Kidney epithelial cell (primary cell): ENCODE data around the gene YBX2. TPM values are rescaled to one million over a fixed set of nuclear protein-coding genes. Genes with fewer than 3 reads are reported as not detected.

ENCODE experiments used
- DNase-seq: peaks from one replicate; pipeline ENCODE4 v3.0.0-alpha.2; 2010; ENCODE audit warnings: low read depth
- H3K27me3 ChIP-seq: 2 replicates; pipeline ENCODE4 v1.6.0; 2011; ENCODE audit warnings: low read length; ENCODE audit not compliant: control insufficient read depth, insufficient read depth
- H3K36me3 ChIP-seq: 2 replicates; pipeline ENCODE4 v1.5.1; 2011; ENCODE audit warnings: low read length; ENCODE audit not compliant: control insufficient read depth, insufficient read depth
- H3K4me3 ChIP-seq: 2 replicates; pipeline ENCODE4 v1.5.1; 2011; ENCODE audit warnings: low read depth, mild to moderate bottlenecking, control low read depth, low read length
- CTCF ChIP-seq: IDR thresholded peaks from 2 replicates; pipeline ENCODE4 v1.5.1; 2011; ENCODE audit warnings: mild to moderate bottlenecking, moderate library complexity, low read length, control low read depth, inconsistent platforms; ENCODE audit not compliant: insufficient read depth, poor library complexity, severe bottlenecking
- total RNA-seq: library from RNA; depleted of rRNA; stranded (reverse); fragments of >200 nt; gene quantifications from 2 replicates; pipeline ENCODE4 v1.2.3, GENCODE V29; 2015

Gene YBX2
- total RNA-seq, 1 donor from 2014 or later: 0.08 TPM

- Histone ChIP-seq H3K27me3 (no peaks in the 10 kb centered on the region), H3K4me3 (peak within 1 kb of the TSS; percentile 98), H3K36me3 (no peaks in the 10 kb centered on the region)
- no peak for DNase-seq
- TF ChIP-seq CTCF: peak; percentile 1
Observed at GRCh38 chr17:7328840-7329373, 34.5 kb upstream of the YBX2 start, which contains the start of gene NEURL4. Gene NEURL4 (minus strand): TSS chr17:7329335. CDS start chr17:7329312, 23 bp downstream.

GRCh38 chr17:7328009-7328408 lies 33.6 kb upstream of the YBX2 start:
- Histone ChIP-seq H3K27me3 (no peaks in the 10 kb centered on the region), H3K4me3 (no peak overlapping the region), H3K36me3 (peaks cover 4% of the 10 kb centered on the region)
- no peak for TF ChIP-seq CTCF
- no peak for DNase-seq

- DNase-seq: no peak
- no peak overlapping the region for H3K4me3 ChIP-seq
- H3K36me3 ChIP-seq: peaks cover 4% of the 10 kb centered on the region
- no peak for TF ChIP-seq CTCF
- no peaks in the 10 kb centered on the region for H3K27me3 ChIP-seq
Observed at GRCh38 chr17:7327501-7327900, 33.1 kb upstream of the YBX2 start.

- Histone ChIP-seq H3K4me3 (no peak overlapping the region), H3K36me3 (peaks cover 4% of the 10 kb centered on the region), H3K27me3 (no peaks in the 10 kb centered on the region)
- no peak for DNase-seq
- no peak for TF ChIP-seq CTCF
Observed at GRCh38 chr17:7327056-7327455, 32.6 kb upstream of the YBX2 start.

GRCh38 chr17:7326186-7326585 lies 31.7 kb upstream of the YBX2 start:
- DNase-seq: no peak
- Histone ChIP-seq H3K4me3 (no peak overlapping the region), H3K27me3 (no peaks in the 10 kb centered on the region), H3K36me3 (peaks cover 4% of the 10 kb centered on the region)
- no peak for TF ChIP-seq CTCF

GRCh38 chr17:7325031-7325528 lies 30.6 kb upstream of the YBX2 start:
- Histone ChIP-seq H3K27me3 (no peaks in the 10 kb centered on the region), H3K4me3 (no peak overlapping the region), H3K36me3 (peaks cover 5% of the 10 kb centered on the region)
- DNase-seq: no peak
- TF ChIP-seq CTCF: no peak
